ENCODE measurements around the gene CPN1. TPM values are rescaled to one million over a fixed set of nuclear protein-coding genes. Genes with fewer than 3 reads are reported as not detected.

Gene CPN1
- total RNA-seq, 1 experiment from 2014 or later = 0.12 TPM

GRCh38 chr10:100101192-100102076 is 19.8 kb upstream of the CPN1 start:
- Histone ChIP-seq H4K20me1 (ENCODE audit: insufficient read depth) (no peaks in the 10 kb centered on the region), H3K4me1 (ENCODE audit: control insufficient read depth in 1 of 2, insufficient read depth in 2 of 2, low read length in 2 of 2) (no peaks in the 10 kb centered on the region), H3K9me2 (ENCODE audit: insufficient read depth) (no peaks in the 10 kb centered on the region), H3K79me2 (ENCODE audit: insufficient read depth, low read length) (no peaks in the 10 kb centered on the region), H3K4me3 (replicated peaks in 1 of 2; ENCODE audit: low read depth in 1 of 2, low read length in 2 of 2) (no peak overlapping the region), H3K4me2 (ENCODE audit: low read length) (no peak overlapping the region), H2AFZ (ENCODE audit: low read depth, low read length, poor library complexity, severe bottlenecking) (peak overlapping the region; percentile 75), H3K36me3 (ENCODE audit: control insufficient read depth in 1 of 2, insufficient read depth in 2 of 2, low read length in 2 of 2) (no peaks in the 10 kb centered on the region), H3K9me3 (ENCODE audit: control insufficient read depth in 1 of 2, insufficient read depth in 1 of 2, low read depth in 1 of 2, low read length in 2 of 2) (0 out of 4 replicates have a peak, but pooled peaks cover 0 to 3% of the 10 kb centered on the region in 2 experiments), H3K27ac (ENCODE audit: low read depth, low read length) (no peak overlapping the region), H3K27me3 (ENCODE audit: insufficient read depth, low read length) (no peaks in the 10 kb centered on the region), H3K9ac (ENCODE audit: low read length) (no peak overlapping the region)
- ChIA-PET CTCF (interaction anchor here (2.4 kb wide), 1 partner anchor 256 kb away, joined by 9 read pairs; no protein-coding TSS in a partner anchor), POLR2A (no interaction called here), RAD21 (ENCODE audit: low non-redundant PET in 1 of 2, low total read pairs in 2 of 2, uncharacterized antibody in 2 of 2, unreplicated experiment in 2 of 2) (interaction anchor here in 1 of 2 experiments (1.5 kb wide), 1 partner anchor 242 kb away, joined by 6 read pairs; no protein-coding TSS in a partner anchor)
- ATAC-seq (peak; percentile 59), DNase-seq (ENCODE audit: low read depth, low spot score) (no peak)
- intact Hi-C loops (cut with micrococcal nuclease) = loop anchor here (5.0 kb wide), 1 partner anchor 254 kb away; no protein-coding TSS in a partner anchor
- no TSS peak for BruUV-seq (replicated peaks)
- TF ChIP-seq RAD21 (IDR thresholded peaks at IDR 0.05; ENCODE audit: low read depth) (peak; percentile 38; the same call in 1 of the 2 replicates), ZNF274 (IDR thresholded peaks at IDR 0.05; ENCODE audit: low read depth, low read length) (no peak), ZBTB33 (IDR thresholded peaks at IDR 0.05; ENCODE audit: extremely low read depth, insufficient replicate concordance, low read length) (no peak), CEBPB (IDR thresholded peaks at IDR 0.05; ENCODE audit: low read depth) (no peak), FOSL1 (IDR thresholded peaks at IDR 0.05; ENCODE audit: low read depth) (no peak)
